Measurements from ENCODE around the gene PNLDC1. TPM values are rescaled to one million over a fixed set of nuclear protein-coding genes. Genes with fewer than 3 reads are reported as not detected.
"Not testable (repeated sequence)": the region's sequence is repeated elsewhere in the genome, so short reads cannot be mapped to it uniquely, and the experiment has no call there.

The PNLDC1 gene
- total RNA-seq, 1 donor from 2014 or later, result not detected

DNA sequence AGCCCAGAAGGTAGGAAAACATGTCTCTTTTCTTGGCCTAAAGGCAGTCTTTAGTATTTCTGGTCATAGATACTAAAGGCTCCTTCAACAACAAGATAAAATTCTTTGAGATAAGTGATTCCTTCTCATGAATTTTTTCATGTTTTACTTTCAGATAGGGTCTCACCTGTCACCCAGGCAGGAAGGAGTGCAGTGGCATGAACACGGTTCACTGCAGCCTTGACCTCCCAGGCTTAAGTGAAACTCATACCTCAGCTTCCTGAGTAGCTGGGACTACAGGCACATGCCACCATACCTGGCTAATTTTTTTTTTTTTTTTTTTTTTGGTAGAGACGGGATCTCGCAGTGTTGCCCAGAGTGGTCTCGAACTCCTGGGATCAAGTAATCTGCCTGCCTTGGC lies 9.1 kb downstream of the PNLDC1 start:
- TF ChIP-seq, protein P1, sequence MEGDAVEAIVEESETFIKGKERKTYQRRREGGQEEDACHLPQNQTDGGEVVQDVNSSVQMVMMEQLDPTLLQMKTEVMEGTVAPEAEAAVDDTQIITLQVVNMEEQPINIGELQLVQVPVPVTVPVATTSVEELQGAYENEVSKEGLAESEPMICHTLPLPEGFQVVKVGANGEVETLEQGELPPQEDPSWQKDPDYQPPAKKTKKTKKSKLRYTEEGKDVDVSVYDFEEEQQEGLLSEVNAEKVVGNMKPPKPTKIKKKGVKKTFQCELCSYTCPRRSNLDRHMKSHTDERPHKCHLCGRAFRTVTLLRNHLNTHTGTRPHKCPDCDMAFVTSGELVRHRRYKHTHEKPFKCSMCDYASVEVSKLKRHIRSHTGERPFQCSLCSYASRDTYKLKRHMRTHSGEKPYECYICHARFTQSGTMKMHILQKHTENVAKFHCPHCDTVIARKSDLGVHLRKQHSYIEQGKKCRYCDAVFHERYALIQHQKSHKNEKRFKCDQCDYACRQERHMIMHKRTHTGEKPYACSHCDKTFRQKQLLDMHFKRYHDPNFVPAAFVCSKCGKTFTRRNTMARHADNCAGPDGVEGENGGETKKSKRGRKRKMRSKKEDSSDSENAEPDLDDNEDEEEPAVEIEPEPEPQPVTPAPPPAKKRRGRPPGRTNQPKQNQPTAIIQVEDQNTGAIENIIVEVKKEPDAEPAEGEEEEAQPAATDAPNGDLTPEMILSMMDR (IDR thresholded peaks at IDR 0.05; ENCODE audit: insufficient read depth, low read length, poor library complexity, severe bottlenecking), result no peak
- H3K27me3 ChIP-seq (ENCODE audit: control insufficient read depth, insufficient read depth, low read length), result no peaks in the 10 kb centered on the region
- DNase-seq (ENCODE audit: low read depth), result no peak
- no peak overlapping the region for H3K4me3 ChIP-seq (ENCODE audit: low read depth, low read length)
- no peaks in the 10 kb centered on the region for H3K36me3 ChIP-seq (ENCODE audit: control insufficient read depth, insufficient read depth, low read length)

DNA sequence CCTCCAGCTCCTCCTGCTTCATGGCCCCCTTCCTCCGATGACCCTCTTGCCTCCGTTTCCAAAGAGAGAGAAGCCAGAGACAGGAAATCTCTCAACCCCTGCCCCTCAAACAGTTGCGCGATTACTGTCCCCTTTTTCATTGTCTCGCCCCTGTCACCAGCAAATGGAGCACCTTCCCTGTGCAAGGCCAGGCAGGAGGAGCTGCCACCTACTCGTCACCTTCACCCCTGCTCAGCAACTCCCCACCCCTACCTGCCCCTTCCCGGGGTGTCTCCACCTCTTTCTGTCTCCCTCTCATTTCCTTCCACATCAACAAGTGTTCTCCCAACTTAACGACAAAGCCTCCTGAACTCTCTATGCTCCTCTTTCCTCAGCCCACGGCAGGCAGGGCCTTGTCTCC lies 13.7 kb downstream of the PNLDC1 start:
- DNase-seq (ENCODE audit: low read depth), result no peak
- Histone ChIP-seq H3K4me3 (ENCODE audit: low read depth, low read length) (no peak overlapping the region), H3K27me3 (ENCODE audit: control insufficient read depth, insufficient read depth, low read length) (no peaks in the 10 kb centered on the region), H3K36me3 (ENCODE audit: control insufficient read depth, insufficient read depth, low read length) (no peaks in the 10 kb centered on the region)
- TF ChIP-seq, protein P1 (IDR thresholded peaks at IDR 0.05; ENCODE audit: insufficient read depth, low read length, poor library complexity, severe bottlenecking), result no peak

DNA sequence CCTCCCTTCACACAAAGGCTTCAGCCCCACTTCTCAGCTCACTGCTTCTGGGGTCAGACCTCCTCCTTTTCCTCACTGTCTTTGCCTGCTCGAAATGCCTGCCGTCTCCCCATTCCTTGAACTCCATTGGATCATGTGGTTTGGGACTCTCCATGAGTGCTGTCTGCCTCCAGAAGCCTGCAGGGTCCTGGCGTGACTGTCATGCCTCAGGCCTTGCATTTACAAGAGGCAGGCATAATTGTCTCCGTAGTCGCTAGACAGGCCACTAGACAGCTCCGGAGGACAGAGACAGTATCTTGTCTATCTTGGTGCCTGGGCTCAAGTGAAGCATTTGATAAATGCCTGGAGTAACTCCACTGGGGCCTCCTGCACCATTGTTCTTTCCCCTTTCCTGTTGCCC lies 15.3 kb downstream of the PNLDC1 start:
- no peak for DNase-seq (ENCODE audit: low read depth)
- Histone ChIP-seq H3K27me3 (ENCODE audit: control insufficient read depth, insufficient read depth, low read length) (peaks cover 7% of the 10 kb centered on the region), H3K36me3 (ENCODE audit: control insufficient read depth, insufficient read depth, low read length) (no peaks in the 10 kb centered on the region), H3K4me3 (ENCODE audit: low read depth, low read length) (no peak overlapping the region)
- TF ChIP-seq, protein P1 (IDR thresholded peaks at IDR 0.05; ENCODE audit: insufficient read depth, low read length, poor library complexity, severe bottlenecking), result no peak

- not testable (repeated sequence) for H3K27me3 ChIP-seq (ENCODE audit: control insufficient read depth, insufficient read depth, low read length); H3K36me3 ChIP-seq (ENCODE audit: control insufficient read depth, insufficient read depth, low read length); H3K4me3 ChIP-seq (ENCODE audit: low read depth, low read length); DNase-seq (ENCODE audit: low read depth)
These were observed 16.7 kb downstream of the PNLDC1 start for GRCh38 chr6:159816775-159817174.

- no peak for DNase-seq (ENCODE audit: low read depth)
- TF ChIP-seq, protein P1 (IDR thresholded peaks at IDR 0.05; ENCODE audit: insufficient read depth, low read length, poor library complexity, severe bottlenecking), result no peak
- no peaks in the 10 kb centered on the region for H3K36me3 ChIP-seq (ENCODE audit: control insufficient read depth, insufficient read depth, low read length)
- H3K27me3 ChIP-seq (ENCODE audit: control insufficient read depth, insufficient read depth, low read length), result peaks cover 7% of the 10 kb centered on the region
- H3K4me3 ChIP-seq (ENCODE audit: low read depth, low read length), result no peak overlapping the region
These were observed 18.1 kb downstream of the PNLDC1 start for GRCh38 chr6:159817951-159818739.

GRCh38 chr6:159819098-159819497 lies 19.0 kb downstream of the PNLDC1 start:
- DNase-seq (ENCODE audit: low read depth), result no peak
- Histone ChIP-seq H3K4me3 (ENCODE audit: low read depth, low read length) (no peak overlapping the region), H3K36me3 (ENCODE audit: control insufficient read depth, insufficient read depth, low read length) (no peaks in the 10 kb centered on the region), H3K27me3 (ENCODE audit: control insufficient read depth, insufficient read depth, low read length) (peaks cover 7% of the 10 kb centered on the region)
- TF ChIP-seq, protein P1 (IDR thresholded peaks at IDR 0.05; ENCODE audit: insufficient read depth, low read length, poor library complexity, severe bottlenecking), result no peak

All from kidney epithelial cell (primary cell).